HepG2 (cell line): ENCODE measurements around the gene TJAP1. TPM values are rescaled to one million over a fixed set of nuclear protein-coding genes. Genes with fewer than 3 reads are reported as not detected.

Experiments
- ERF ChIP-seq: IDR thresholded peaks from 2 replicates; pipeline ENCODE4 v1.6.1; 2018; ENCODE audit warnings: missing biosample characterization, missing genetic modification reagents
- GABPA ChIP-seq, 2 experiments: IDR thresholded peaks; 2 replicates each; pipeline ENCODE4 v1.6.1; 2011 to 2016; ENCODE audit warnings: low read depth in 2 of 2, low read length in 1 of 2, missing biosample characterization in 1 of 2, missing genetic modification characterization in 1 of 2
- GATA4 ChIP-seq: sonication (generic); IDR thresholded peaks from 2 replicates; pipeline ENCODE4 v1.6.1; 2016; ENCODE audit warnings: antibody characterized with exemption, low read depth, borderline replicate concordance
- HOXD1 ChIP-seq: sonication (generic); formaldehyde crosslinking; IDR thresholded peaks from 2 replicates; pipeline ENCODE4 v1.5.0; 2020; ENCODE audit warnings: missing genetic modification reagents
- JDP2 ChIP-seq: sonication (generic); formaldehyde crosslinking; IDR thresholded peaks from 2 replicates; pipeline ENCODE4 v1.8.1; 2022; ENCODE audit warnings: missing genetic modification reagents, borderline replicate concordance
- MTA3 ChIP-seq: sonication (generic); formaldehyde crosslinking; IDR thresholded peaks from 2 replicates; pipeline ENCODE4 v1.4.0; 2020; ENCODE audit warnings: missing genetic modification reagents
- NCOA2 ChIP-seq: sonication (generic); formaldehyde crosslinking; IDR thresholded peaks from 2 replicates; pipeline ENCODE4 v1.8.0; 2022; ENCODE audit warnings: inconsistent platforms
- POGZ ChIP-seq: sonication (generic); formaldehyde crosslinking; IDR thresholded peaks from 2 replicates; pipeline ENCODE4 v1.4.0; 2020; ENCODE audit warnings: mild to moderate bottlenecking, missing genetic modification reagents
- RBM39 ChIP-seq: fragments of 200-400 bp; formaldehyde crosslinking; IDR thresholded peaks from one replicate; pipeline ENCODE4 v1.6.1; 2018; ENCODE audit warnings: antibody characterized with exemption, mild to moderate bottlenecking, low read depth, low read length; ENCODE audit not compliant: poor library complexity, severe bottlenecking
- SNAI1 ChIP-seq: sonication (generic); formaldehyde crosslinking; IDR thresholded peaks from 2 replicates; pipeline ENCODE4 v1.5.0; 2020; ENCODE audit warnings: mild to moderate bottlenecking, missing genetic modification reagents, borderline replicate concordance
- SOX6 ChIP-seq, 2 experiments: fragments of 450-650 bp in 1 of 2; sonication (generic) in 1 of 2; formaldehyde crosslinking in 1 of 2; IDR thresholded peaks; 2 replicates each; pipeline versions ENCODE4 v1.4.0 to v1.6.1; 2017 to 2020; ENCODE audit warnings: antibody characterized with exemption in 1 of 2, mild to moderate bottlenecking in 1 of 2, missing genetic modification reagents in 1 of 2
- TBP ChIP-seq: sonication (generic); formaldehyde crosslinking; IDR thresholded peaks from 2 replicates; pipeline ENCODE4 v1.5.0; 2020; ENCODE audit warnings: missing genetic modification reagents
- TSC22D2 ChIP-seq: sonication (generic); formaldehyde crosslinking; IDR thresholded peaks from 2 replicates; pipeline ENCODE4 v1.5.1; 2020; ENCODE audit warnings: missing genetic modification reagents, mild to moderate bottlenecking, borderline replicate concordance
- YEATS2 ChIP-seq: sonication (generic); formaldehyde crosslinking; IDR thresholded peaks from 2 replicates; pipeline ENCODE4 v1.4.0; 2020; ENCODE audit warnings: missing genetic modification reagents, borderline replicate concordance
- ZNF160 ChIP-seq: sonication (generic); formaldehyde crosslinking; IDR thresholded peaks from 2 replicates; pipeline ENCODE4 v1.8.0; 2022; ENCODE audit warnings: mild to moderate bottlenecking, inconsistent platforms, missing genetic modification reagents
- ZNF232 ChIP-seq: sonication (generic); formaldehyde crosslinking; IDR thresholded peaks from 2 replicates; pipeline ENCODE4 v1.4.0; 2020; ENCODE audit warnings: missing genetic modification reagents, borderline replicate concordance
- ZNF569 ChIP-seq: sonication (generic); formaldehyde crosslinking; IDR thresholded peaks from 2 replicates; pipeline ENCODE4 v1.5.0; 2020; ENCODE audit warnings: mild to moderate bottlenecking, missing genetic modification reagents, moderate library complexity, borderline replicate concordance
- ZNF614 ChIP-seq: IDR thresholded peaks from 2 replicates; pipeline ENCODE4 v1.6.1; 2018; ENCODE audit warnings: missing biosample characterization, missing genetic modification reagents, inconsistent platforms, borderline replicate concordance
- ZNF670 ChIP-seq: sonication (generic); formaldehyde crosslinking; IDR thresholded peaks from 2 replicates; pipeline ENCODE4 v1.8.0; 2022; ENCODE audit warnings: mild to moderate bottlenecking, missing genetic modification reagents, borderline replicate concordance
- polyA plus RNA-seq, 8 experiments: library from polyadenylated mRNA; depleted of rRNA in 3 of 8; stranded (reverse) in 7 of 8; unstranded in 1 of 8; fragments of >200 nt; fragmentation: Illumina TruSeq in 4 of 8; extraction: Trizol in 4 of 8; gene quantifications; 2 replicates each; pipeline versions ENCODE4 v1.2.1 to v1.2.3, GENCODE V29; 2011 to 2016; ENCODE audit warnings: low read depth in 4 of 8, missing spikeins in 1 of 8, mixed read lengths in 1 of 8; ENCODE audit not compliant: insufficient read depth in 1 of 8
- total RNA-seq, 5 experiments: library from RNA; depleted of rRNA; stranded (reverse); fragments of >200 nt; fragmentation: Illumina TruSeq; extraction: Trizol; gene quantifications; 2 replicates each; pipeline ENCODE4 v1.2.3, GENCODE V29; 2016; ENCODE audit warnings: low read depth in 1 of 5
- TF ChIP-seq, protein P1 (sequence below): sonication (generic); formaldehyde crosslinking; IDR thresholded peaks from 2 replicates; pipeline ENCODE4 v1.5.1; 2020; ENCODE audit warnings: mild to moderate bottlenecking, missing genetic modification reagents, moderate library complexity
- TF ChIP-seq, protein P2 (sequence below): sonication (generic); formaldehyde crosslinking; IDR thresholded peaks from 2 replicates; pipeline ENCODE4 v1.4.0; 2020; ENCODE audit warnings: missing genetic modification reagents
- TF ChIP-seq, protein P3 (sequence below): sonication (generic); formaldehyde crosslinking; conservative IDR thresholded peaks from 2 replicates; pipeline ENCODE4 v1.4.0; 2020; ENCODE audit warnings: mild to moderate bottlenecking, missing genetic modification reagents, moderate library complexity

TJAP1 gene
- total and polyA plus RNA-seq, 2 of the 13 experiments (the other 11 are each of a cell fraction or from before 2014, with no cell fraction given) = 15.7 to 41.6 TPM

DNA sequence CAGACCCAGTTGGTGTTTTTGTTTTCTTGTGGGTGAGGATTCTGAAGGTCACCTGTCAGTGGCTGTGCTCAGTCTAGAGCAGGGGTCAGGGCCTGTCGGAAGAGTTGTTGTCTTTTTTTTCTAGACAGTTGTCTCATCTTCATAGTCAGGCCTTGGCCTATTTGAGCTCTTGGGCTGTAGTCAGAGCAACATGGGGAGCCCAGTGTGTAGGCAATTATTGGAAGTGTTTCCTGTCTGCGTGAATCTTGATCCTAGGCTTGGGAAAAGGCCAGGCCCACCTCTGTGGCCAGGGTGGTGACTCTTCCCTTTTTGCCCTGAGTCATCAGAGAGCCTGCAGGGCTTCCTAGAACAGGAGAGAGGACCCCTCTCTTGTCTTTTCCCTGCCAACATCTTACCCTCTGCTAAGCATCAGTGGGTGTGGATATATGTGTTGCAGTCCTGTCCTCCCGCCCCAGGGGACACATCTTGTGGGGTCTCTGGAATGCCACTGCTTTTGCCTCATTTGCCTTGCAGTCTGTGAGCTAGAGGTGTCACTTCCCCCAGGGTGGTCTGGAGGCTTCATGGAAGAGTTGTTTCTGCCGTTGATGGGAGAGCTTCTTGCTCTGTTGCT is 11.4 kb downstream of the TJAP1 start (continued):
- TF ChIP-seq GATA4 (no peak), YEATS2 (peak; percentile 29; the same call in 1 of the 2 replicates), ZNF614 (CRISPR knock-in tag) (peak; percentile 68), TSC22D2 (CRISPR knock-in tag) (peak; percentile 13; the same call in 1 of the 2 replicates), TBP (CRISPR knock-in tag) (no peak), HOXD1 (peak; percentile 77; the same call in 1 of the 2 replicates), SOX6 (IDR thresholded peaks at IDR 0.05) (no peak), SOX6 (CRISPR knock-in tag; IDR thresholded peaks at IDR 0.05) (peak; percentile 65; the same call in 1 of the 2 replicates), SNAI1 (no peak), NCOA2 (CRISPR knock-in tag) (peak; percentile 57; the same call in 1 of the 2 replicates), ERF (CRISPR knock-in tag) (peak; percentile 82), ZNF569 (CRISPR knock-in tag) (no peak), RBM39 (no peak), ZNF232 (CRISPR knock-in tag) (peak; percentile 53; the same call in 1 of the 2 replicates), POGZ (CRISPR knock-in tag) (no peak), JDP2 (CRISPR knock-in tag) (no peak), ZNF160 (no peak), GABPA (IDR thresholded peaks at IDR 0.05; ENCODE audit: low read depth, low read length) (no peak), GABPA (CRISPR knock-in tag; IDR thresholded peaks at IDR 0.05; ENCODE audit: low read depth) (0 out of 2 replicates have a peak, but pooled peaks have one; percentile 29), ZNF670 (CRISPR knock-in tag) (peak; percentile 68; the same call in 1 of the 2 replicates), MTA3 (CRISPR knock-in tag) (no peak)
- TF ChIP-seq, protein P1, sequence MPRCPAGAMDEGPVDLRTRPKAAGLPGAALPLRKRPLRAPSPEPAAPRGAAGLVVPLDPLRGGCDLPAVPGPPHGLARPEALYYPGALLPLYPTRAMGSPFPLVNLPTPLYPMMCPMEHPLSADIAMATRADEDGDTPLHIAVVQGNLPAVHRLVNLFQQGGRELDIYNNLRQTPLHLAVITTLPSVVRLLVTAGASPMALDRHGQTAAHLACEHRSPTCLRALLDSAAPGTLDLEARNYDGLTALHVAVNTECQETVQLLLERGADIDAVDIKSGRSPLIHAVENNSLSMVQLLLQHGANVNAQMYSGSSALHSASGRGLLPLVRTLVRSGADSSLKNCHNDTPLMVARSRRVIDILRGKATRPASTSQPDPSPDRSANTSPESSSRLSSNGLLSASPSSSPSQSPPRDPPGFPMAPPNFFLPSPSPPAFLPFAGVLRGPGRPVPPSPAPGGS = 0 out of 2 replicates have a peak, but pooled peaks have one; percentile 56
- TF ChIP-seq, protein P2, sequence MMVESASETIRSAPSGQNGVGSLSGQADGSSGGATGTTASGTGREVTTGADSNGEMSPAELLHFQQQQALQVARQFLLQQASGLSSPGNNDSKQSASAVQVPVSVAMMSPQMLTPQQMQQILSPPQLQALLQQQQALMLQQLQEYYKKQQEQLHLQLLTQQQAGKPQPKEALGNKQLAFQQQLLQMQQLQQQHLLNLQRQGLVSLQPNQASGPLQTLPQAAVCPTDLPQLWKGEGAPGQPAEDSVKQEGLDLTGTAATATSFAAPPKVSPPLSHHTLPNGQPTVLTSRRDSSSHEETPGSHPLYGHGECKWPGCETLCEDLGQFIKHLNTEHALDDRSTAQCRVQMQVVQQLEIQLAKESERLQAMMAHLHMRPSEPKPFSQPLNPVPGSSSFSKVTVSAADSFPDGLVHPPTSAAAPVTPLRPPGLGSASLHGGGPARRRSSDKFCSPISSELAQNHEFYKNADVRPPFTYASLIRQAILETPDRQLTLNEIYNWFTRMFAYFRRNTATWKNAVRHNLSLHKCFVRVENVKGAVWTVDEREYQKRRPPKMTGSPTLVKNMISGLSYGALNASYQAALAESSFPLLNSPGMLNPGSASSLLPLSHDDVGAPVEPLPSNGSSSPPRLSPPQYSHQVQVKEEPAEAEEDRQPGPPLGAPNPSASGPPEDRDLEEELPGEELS (CRISPR knock-in tag) = peak; percentile 74
- TF ChIP-seq, protein P3, sequence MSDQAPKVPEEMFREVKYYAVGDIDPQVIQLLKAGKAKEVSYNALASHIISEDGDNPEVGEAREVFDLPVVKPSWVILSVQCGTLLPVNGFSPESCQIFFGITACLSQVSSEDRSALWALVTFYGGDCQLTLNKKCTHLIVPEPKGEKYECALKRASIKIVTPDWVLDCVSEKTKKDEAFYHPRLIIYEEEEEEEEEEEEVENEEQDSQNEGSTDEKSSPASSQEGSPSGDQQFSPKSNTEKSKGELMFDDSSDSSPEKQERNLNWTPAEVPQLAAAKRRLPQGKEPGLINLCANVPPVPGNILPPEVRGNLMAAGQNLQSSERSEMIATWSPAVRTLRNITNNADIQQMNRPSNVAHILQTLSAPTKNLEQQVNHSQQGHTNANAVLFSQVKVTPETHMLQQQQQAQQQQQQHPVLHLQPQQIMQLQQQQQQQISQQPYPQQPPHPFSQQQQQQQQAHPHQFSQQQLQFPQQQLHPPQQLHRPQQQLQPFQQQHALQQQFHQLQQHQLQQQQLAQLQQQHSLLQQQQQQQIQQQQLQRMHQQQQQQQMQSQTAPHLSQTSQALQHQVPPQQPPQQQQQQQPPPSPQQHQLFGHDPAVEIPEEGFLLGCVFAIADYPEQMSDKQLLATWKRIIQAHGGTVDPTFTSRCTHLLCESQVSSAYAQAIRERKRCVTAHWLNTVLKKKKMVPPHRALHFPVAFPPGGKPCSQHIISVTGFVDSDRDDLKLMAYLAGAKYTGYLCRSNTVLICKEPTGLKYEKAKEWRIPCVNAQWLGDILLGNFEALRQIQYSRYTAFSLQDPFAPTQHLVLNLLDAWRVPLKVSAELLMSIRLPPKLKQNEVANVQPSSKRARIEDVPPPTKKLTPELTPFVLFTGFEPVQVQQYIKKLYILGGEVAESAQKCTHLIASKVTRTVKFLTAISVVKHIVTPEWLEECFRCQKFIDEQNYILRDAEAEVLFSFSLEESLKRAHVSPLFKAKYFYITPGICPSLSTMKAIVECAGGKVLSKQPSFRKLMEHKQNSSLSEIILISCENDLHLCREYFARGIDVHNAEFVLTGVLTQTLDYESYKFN = peak; percentile 90
